HUES6 (cell line): ENCODE data around the gene NINJ2.

Source experiments
- H3K27ac ChIP-seq: 2 replicates; pipeline ENCODE4 v1.7.0; 2013; ENCODE audit warnings: low read depth, mild to moderate bottlenecking, low read length, inconsistent platforms
- H3K27me3 ChIP-seq: 2 replicates; pipeline ENCODE4 v1.6.1; 2013; ENCODE audit warnings: low read length; ENCODE audit not compliant: control insufficient read depth, insufficient read depth
- H3K36me3 ChIP-seq: 2 replicates; pipeline ENCODE4 v1.6.1; 2013; ENCODE audit warnings: low read length; ENCODE audit not compliant: control insufficient read depth, insufficient read depth
- H3K4me1 ChIP-seq: 2 replicates; pipeline ENCODE4 v1.6.1; 2013; ENCODE audit warnings: low read length; ENCODE audit not compliant: control insufficient read depth, insufficient read depth
- H3K4me3 ChIP-seq: 2 replicates; pipeline ENCODE4 v1.5.1; 2013; ENCODE audit warnings: low read depth, low read length
- H3K9ac ChIP-seq: one replicate; pipeline ENCODE4 v1.6.1; 2013; ENCODE audit warnings: mild to moderate bottlenecking, low read length
- H3K9me3 ChIP-seq: 2 replicates; pipeline ENCODE4 v1.6.1; 2013; ENCODE audit warnings: low read depth, low read length; ENCODE audit not compliant: control insufficient read depth, insufficient read depth

Gene NINJ2

DNA sequence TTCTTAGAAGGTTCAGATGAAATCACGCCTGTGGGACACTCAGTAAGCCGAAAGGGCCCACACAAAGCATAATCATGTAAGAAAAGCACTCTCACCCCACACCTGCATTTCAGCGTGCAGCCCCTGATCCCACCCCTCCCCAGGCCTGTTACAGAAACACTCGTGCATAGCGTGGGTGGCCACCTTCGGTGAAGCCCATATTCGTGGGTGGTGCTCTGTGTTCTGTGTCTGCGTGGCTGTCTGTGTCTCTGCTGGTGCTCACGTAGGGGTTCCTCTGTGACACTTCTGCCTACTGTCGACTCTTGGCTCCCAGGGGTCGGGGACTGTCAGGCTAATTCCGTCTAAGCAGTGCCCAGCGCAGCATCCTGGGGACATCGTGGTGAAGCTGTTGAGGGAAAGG, 129.5 kb downstream of the NINJ2 start:
- Histone ChIP-seq H3K4me3 (no peak overlapping the region), H3K9me3 (peaks cover 20% of the 10 kb centered on the region), H3K27ac (no peak overlapping the region), H3K4me1 (peaks cover 8% of the 10 kb centered on the region), H3K9ac (no peak overlapping the region), H3K27me3 (no peaks in the 10 kb centered on the region), H3K36me3 (no peaks in the 10 kb centered on the region)

DNA sequence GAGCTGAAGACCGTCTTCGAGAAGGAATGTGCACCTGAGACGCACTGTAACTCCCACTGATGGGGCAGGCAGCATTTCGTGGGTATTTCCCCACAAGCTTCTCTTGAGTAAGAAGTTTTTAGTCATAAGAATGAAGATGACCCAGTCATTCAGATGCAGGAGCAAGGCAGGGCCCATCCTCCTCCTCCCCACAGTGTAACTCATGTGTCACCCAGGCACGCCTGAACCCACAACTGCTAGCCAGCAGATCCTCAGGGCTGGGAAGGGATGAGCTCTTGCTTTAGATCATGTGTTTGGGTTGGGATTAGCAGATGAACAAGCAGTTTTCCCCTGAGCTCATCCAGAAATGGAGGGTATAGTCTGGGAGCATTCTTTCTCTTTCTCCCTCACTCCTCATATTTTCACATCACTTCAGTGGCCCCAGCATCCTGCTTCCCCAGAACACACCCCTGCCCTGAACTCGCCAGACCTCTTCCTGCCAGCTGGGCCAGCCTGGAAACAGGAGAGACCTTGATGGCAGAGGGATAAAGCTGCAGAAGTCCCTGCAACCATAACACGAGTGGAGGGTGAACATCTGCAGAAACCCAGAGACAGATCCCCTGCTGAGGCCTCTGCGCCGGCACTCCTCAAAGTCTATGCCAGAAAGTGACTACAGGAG, 130.2 kb downstream of the NINJ2 start:
- no peak overlapping the region for H3K9ac ChIP-seq
- H3K4me1 ChIP-seq = peaks cover 8% of the 10 kb centered on the region
- H3K9me3 ChIP-seq = peaks cover 20% of the 10 kb centered on the region
- H3K27me3 ChIP-seq = no peaks in the 10 kb centered on the region
- no peaks in the 10 kb centered on the region for H3K36me3 ChIP-seq
- no peak overlapping the region for H3K27ac ChIP-seq
- no peak overlapping the region for H3K4me3 ChIP-seq

DNA sequence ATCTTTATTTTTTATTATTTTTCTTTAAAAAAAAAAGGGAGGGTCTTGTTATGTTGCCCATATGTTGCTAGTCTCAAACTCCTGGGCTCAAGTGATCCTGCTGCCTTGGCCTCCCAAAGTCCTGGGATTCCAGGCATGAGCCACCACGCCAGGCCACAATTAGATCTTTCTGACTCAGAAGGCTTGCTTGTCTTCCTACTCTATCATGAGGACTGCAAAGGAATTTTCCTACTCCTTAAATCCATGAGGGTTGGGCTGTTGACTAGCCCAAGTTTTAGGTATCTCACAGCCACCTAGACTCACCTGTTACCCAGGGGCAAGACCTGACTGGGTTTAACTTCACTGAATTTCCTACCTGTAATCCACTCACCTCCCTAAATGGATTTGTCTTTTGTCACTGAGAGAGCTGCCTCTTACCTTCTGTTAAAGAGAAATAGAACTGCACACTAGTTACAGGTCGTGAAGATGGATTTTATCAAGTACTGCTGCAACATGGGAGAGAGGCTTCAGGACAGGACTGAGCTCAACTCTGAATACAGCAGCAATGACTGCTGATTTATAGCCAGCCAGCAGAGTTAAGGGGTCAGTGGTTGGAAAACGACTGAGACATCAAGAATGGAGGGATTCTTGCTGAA, 131.2 kb downstream of the NINJ2 start:
- H3K9me3 ChIP-seq = peaks cover 20% of the 10 kb centered on the region
- no peak overlapping the region for H3K9ac ChIP-seq
- H3K4me3 ChIP-seq = no peak overlapping the region
- peaks cover 8% of the 10 kb centered on the region for H3K4me1 ChIP-seq
- no peaks in the 10 kb centered on the region for H3K36me3 ChIP-seq
- no peak overlapping the region for H3K27ac ChIP-seq
- H3K27me3 ChIP-seq = no peaks in the 10 kb centered on the region

DNA sequence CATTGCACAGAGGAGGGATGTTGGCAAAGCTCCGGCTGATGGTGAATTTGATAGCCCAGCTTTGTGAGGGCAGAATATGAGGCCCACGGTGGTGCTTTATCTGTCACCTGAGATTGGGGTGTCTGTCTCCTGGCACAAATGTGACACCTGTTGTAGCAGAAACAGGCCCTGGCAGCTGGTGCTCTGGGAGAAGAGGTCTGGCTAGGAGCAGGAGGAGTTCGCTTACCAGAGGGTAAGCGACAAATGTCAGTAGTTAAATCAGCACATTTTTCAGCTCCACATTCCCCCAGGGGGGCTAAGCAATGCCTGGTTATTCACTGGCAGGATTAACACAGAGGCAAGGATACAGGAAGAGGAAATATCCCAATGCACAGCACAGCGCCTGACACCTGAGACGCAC, 132.4 kb downstream of the NINJ2 start:
- H3K4me3 ChIP-seq = no peak overlapping the region

DNA sequence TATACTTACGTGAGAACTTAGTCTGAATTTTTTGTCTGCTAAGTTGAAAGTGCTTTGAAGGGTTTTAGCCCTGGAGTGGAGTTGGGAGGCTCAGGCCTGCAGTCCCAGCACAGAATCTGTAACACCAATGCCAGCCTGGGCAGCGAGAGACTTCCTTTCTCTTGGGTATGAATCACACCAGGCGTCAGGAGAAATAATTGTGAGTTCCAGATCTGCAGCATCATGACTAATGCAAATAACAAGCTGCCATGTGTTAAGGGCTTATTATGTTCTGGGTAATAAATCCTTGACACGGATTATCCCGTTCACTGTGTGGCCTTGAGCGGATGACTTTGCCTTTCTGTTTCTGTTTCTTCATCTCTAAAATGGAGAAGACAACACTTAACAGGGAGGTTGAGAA, 132.9 kb downstream of the NINJ2 start:
- Histone ChIP-seq H3K4me1 (peaks cover 3% of the 10 kb centered on the region; the same call in 1 of the 2 replicates), H3K9me3 (peaks cover 20% of the 10 kb centered on the region), H3K4me3 (no peak overlapping the region), H3K9ac (no peak overlapping the region), H3K36me3 (no peaks in the 10 kb centered on the region), H3K27ac (no peak overlapping the region), H3K27me3 (no peaks in the 10 kb centered on the region)

More for the DNA sequence above, 132.4 kb downstream of the NINJ2 start:
- peaks cover 20% of the 10 kb centered on the region for H3K9me3 ChIP-seq
- H3K4me1 ChIP-seq = peaks cover 3% of the 10 kb centered on the region; the same call in 1 of the 2 replicates
- H3K27ac ChIP-seq = no peak overlapping the region
- H3K36me3 ChIP-seq = no peaks in the 10 kb centered on the region
- no peak overlapping the region for H3K9ac ChIP-seq
- no peaks in the 10 kb centered on the region for H3K27me3 ChIP-seq

DNA sequence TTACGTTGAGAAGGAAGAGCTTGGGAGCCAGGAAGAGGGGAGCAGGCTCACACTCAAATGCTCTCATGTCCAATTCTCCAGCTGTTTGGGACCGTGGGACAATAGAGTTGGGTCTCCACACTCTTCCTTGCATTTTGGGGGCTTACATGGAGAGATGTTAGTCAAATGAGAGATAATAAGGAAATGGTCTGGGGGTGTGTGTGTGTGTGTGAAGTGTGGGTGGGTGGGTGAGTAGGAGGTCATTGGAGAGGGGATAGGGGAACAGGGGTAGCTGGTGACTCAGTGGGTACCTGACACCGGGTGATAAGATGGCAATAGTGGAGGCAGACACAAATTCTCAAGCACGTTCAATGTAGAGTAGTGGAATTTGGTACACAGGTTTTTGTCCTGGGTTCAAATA, 135.5 kb downstream of the NINJ2 start:
- H3K27me3 ChIP-seq = no peaks in the 10 kb centered on the region
- peaks cover 3% of the 10 kb centered on the region; the same call in 1 of the 2 replicates for H3K4me1 ChIP-seq
- no peak overlapping the region for H3K4me3 ChIP-seq
- H3K36me3 ChIP-seq = no peaks in the 10 kb centered on the region
- peaks cover 20% of the 10 kb centered on the region for H3K9me3 ChIP-seq
- no peak overlapping the region for H3K9ac ChIP-seq
- H3K27ac ChIP-seq = no peak overlapping the region

DNA sequence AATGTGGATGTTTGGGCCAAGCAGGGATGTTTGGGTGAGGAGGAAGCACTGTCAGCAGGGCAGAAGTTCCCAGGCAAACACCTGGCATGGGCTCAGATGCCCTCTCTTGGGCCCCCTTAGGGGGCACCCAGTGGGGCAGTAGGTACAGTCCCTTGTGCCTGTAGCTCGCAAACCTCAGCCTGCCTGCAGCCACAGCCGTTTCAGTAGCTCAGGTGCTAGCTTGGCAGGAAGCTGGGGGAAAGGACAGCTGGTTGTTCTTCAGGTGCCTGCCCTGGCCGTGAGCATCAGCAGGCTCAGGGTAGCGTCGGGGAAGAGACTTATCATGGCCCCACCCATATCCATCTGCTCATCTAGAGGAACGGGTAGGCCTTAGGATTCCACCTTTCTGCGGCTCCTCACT, 136.0 kb downstream of the NINJ2 start:
- no peak overlapping the region for H3K4me3 ChIP-seq
- no peak overlapping the region for H3K27ac ChIP-seq
- H3K36me3 ChIP-seq = no peaks in the 10 kb centered on the region
- no peaks in the 10 kb centered on the region for H3K27me3 ChIP-seq
- H3K9me3 ChIP-seq = peaks cover 15% of the 10 kb centered on the region
- peaks cover 3% of the 10 kb centered on the region; the same call in 1 of the 2 replicates for H3K4me1 ChIP-seq
- H3K9ac ChIP-seq = no peak overlapping the region

DNA sequence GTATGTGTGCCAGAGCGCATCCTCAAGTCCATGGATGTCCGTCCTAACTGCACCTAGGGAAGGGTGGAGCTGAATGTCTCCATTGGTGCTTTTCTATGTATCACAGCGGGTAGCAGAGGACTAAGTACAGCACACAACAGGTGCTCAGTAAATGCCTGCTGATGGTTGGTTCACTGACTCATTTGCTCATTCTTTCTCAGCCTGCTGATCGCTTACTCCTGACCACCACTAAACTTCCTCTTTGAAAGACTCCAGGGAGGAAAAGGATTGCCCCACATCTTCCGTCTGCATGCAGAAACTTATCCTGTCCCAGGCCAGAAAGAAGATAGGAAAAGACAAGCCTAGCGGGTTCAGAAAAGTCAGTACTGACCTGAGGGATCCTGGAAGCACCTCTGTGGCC, 137.2 kb downstream of the NINJ2 start:
- H3K9ac ChIP-seq = no peak overlapping the region
- H3K4me1 ChIP-seq = peaks cover 3% of the 10 kb centered on the region; the same call in 1 of the 2 replicates
- H3K27me3 ChIP-seq = no peaks in the 10 kb centered on the region
- no peaks in the 10 kb centered on the region for H3K36me3 ChIP-seq
- H3K9me3 ChIP-seq = peaks cover 11% of the 10 kb centered on the region
- H3K4me3 ChIP-seq = no peak overlapping the region
- no peak overlapping the region for H3K27ac ChIP-seq

DNA sequence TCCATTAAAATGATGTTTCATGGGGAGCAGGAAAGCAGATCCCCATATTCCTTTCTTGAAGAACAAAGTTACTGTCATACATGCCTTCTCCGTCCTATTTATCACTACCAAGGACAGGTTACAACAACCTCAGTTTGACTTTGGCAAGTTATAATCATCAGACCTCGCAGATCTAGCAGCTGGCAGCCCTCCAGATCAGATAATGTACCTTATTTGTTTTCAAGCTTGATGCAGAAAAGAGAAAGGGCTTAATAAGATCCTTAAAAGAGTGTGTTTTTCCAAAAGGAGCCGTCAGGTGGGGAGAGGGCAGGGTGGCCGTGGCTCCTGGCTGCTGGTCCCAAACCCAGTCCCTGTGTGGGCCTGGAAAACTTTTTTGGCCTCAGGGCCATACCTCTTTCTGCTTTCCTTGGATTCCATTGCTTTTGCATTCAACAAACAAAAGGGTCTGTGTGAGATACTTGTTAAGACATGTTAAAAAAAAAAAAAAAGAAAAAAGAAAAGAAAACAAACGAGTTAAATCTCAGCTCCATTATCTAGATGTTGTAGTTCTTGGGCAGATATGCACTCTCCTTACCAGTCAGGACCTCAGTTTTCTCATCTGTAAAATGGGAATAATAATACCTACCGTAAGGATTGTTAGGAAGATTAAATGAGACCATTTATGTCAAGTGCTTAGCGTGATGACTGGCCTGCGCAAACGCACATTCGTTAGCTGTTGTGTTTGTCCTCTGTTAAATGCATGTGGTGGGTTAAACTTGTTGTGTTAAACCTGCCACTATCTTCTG, 138.9 kb downstream of the NINJ2 start:
- Histone ChIP-seq H3K27me3 (no peaks in the 10 kb centered on the region), H3K36me3 (no peaks in the 10 kb centered on the region), H3K4me1 (peaks cover 3% of the 10 kb centered on the region; the same call in 1 of the 2 replicates), H3K9ac (no peak overlapping the region), H3K9me3 (peaks cover 6% of the 10 kb centered on the region), H3K4me3 (no peak overlapping the region), H3K27ac (no peak overlapping the region)

DNA sequence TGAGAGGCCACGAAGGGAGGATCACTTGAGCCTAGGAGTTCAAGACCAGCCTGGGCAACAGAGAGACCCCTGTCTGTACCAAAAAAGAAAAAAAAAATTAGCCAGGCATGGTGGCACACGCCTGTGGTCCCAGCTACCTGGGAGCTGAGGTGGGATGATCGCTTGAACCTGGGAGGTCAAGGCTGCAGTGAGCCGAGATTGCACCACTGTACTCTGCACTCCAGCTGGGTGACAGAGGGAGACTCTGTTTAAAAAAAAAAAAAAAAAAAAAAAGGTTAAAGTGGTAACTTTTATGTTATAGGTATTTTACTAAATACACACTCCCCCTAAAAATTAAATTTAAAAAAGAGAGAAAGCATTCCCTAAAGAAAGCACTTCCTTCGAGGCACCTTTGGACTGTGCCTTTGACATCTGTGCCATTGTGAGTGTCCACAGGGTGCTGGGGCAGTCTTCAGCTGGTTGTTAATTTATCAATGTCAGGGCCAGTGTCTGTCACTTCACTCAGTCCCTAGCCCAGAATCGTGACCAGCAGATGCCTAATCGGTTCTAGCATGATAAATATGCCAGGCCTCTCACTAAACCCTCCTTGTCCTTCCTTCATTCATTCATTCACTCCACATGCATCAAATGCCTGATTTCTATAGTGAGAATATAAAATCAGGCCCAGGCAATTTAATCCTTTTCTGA, 140.4 kb downstream of the NINJ2 start:
- Histone ChIP-seq H3K4me1 (peaks cover 3% of the 10 kb centered on the region; the same call in 1 of the 2 replicates), H3K27me3 (no peaks in the 10 kb centered on the region), H3K4me3 (no peak overlapping the region), H3K9me3 (no peaks in the 10 kb centered on the region), H3K9ac (no peak overlapping the region), H3K36me3 (no peaks in the 10 kb centered on the region), H3K27ac (no peak overlapping the region)
